ENCODE data around the gene DCHS2.

DCHS2 gene

DNA sequence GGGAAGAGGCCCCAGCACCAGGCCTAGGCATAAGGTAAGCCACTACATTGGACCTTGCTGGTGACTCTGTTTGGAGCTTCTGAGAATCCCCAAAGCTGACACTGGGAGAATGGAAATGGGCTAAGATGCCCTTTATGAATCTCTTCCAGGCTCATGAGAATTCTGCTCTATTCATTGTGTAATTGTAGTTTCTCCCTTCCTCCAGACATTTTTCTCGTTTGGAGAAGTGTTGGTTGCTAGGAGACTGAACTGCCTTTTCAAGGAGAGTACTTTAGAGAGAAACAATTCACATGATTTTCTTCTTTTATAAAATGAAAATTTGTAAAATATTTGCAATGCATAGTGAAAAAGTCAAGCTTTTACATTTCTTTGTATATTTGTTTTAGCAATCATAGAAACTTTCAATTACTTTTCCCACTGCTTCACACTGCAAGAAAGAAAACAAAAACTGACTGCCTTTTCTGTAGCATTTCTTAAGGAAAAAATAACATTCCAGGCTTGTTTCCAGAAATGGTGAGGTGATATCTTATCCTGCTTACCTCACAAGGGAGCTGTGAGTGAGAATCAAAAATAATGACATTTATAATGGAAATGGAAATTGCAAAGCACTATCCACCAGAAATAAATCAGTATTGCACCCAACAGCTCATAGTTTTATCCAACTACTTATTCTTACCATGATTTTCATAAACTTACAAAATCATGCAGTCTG, 24.9 kb upstream of the DCHS2 start:
- Histone ChIP-seq H3K9me3 (ENCODE audit: control insufficient read depth, low read length) (peaks cover 4% of the 10 kb centered on the region), H3K4me3 (ENCODE audit: low read length) (no peak overlapping the region), H3K9ac (ENCODE audit: low read length) (no peak overlapping the region), H3K27me3 (replicated peaks; ENCODE audit: control insufficient read depth, insufficient read depth, low read length) (peaks cover 57% of the 10 kb centered on the region), H3K36me3 (ENCODE audit: control insufficient read depth, insufficient read depth, low read length, severe bottlenecking) (no peaks in the 10 kb centered on the region), H3K4me1 (ENCODE audit: control insufficient read depth, insufficient read depth, low read length) (no peaks in the 10 kb centered on the region)
- DNase-seq (ENCODE audit: low read depth) = no peak

DNA sequence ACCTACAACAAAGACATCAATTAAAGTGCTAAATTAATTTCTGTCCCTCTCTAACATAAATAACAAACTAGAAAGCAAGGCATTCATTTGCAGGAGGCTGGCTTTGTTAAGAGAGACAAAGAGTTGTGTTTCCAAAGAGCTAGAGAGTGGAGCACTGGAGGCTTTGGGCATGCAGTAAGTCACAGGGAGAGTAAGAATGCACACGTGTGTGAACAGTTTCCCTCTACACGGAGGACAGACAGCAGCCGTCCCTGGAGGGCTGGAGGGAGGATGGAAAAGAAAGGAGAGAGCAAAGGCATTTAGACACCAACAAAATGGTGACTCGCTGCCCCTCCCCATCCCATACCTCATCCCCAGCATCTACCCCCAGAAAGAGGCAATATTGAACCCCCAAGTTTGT, 20.4 kb upstream of the DCHS2 start:
- peaks cover 4% of the 10 kb centered on the region for H3K9me3 ChIP-seq (ENCODE audit: control insufficient read depth, low read length)
- no peaks in the 10 kb centered on the region for H3K36me3 ChIP-seq (ENCODE audit: control insufficient read depth, insufficient read depth, low read length, severe bottlenecking)
- H3K4me3 ChIP-seq (ENCODE audit: low read length) = no peak overlapping the region
- no peak for DNase-seq (ENCODE audit: low read depth)
- no peaks in the 10 kb centered on the region for H3K4me1 ChIP-seq (ENCODE audit: control insufficient read depth, insufficient read depth, low read length)
- peaks cover 37% of the 10 kb centered on the region for H3K27me3 ChIP-seq (replicated peaks; ENCODE audit: control insufficient read depth, insufficient read depth, low read length)
- H3K9ac ChIP-seq (ENCODE audit: low read length) = no peak overlapping the region

DNA sequence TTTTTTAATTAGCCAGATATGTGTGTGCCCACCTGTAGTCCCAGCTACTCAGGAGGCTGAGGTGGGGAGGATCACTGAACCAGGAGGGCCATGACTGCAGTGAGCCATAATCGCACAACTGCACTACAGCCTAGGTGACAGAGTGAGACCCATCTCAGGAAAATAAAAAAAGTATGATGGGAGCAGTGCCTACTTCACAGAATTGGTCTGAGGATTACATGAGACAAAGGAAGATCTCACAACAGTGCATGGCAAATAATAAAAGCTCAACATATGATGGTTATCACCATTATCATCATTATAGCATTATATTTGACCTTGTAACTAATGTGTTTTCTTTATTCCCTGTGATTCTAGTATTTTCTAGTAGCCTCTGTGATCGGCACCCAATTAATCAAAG, 19.9 kb upstream of the DCHS2 start:
- H3K36me3 ChIP-seq (ENCODE audit: control insufficient read depth, insufficient read depth, low read length, severe bottlenecking) = no peaks in the 10 kb centered on the region
- H3K9ac ChIP-seq (ENCODE audit: low read length) = no peak overlapping the region
- DNase-seq (ENCODE audit: low read depth) = no peak
- H3K4me1 ChIP-seq (ENCODE audit: control insufficient read depth, insufficient read depth, low read length) = no peaks in the 10 kb centered on the region
- no peak overlapping the region for H3K4me3 ChIP-seq (ENCODE audit: low read length)
- peaks cover 4% of the 10 kb centered on the region for H3K9me3 ChIP-seq (ENCODE audit: control insufficient read depth, low read length)
- H3K27me3 ChIP-seq (replicated peaks; ENCODE audit: control insufficient read depth, insufficient read depth, low read length) = peaks cover 32% of the 10 kb centered on the region

DNA sequence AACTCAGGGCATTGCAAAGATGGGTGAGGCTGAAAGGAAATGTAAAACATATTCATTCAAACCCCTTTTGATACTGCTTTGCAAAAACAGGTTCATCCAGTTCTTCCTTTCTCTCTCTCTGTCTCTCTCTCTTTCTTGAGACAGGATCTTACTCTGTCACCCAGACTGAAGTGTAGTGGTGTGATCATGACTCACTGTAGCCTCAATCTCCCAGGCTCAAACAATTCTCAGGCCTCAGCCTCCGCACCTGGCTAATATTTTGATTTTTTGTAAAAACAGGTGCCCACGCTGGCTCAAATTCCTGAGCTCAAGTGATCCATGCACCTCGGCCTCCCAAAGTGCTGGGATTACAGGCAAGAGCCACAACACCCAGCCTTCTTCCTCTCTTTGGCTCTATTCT, 15.6 kb upstream of the DCHS2 start:
- no peaks in the 10 kb centered on the region for H3K9me3 ChIP-seq (ENCODE audit: control insufficient read depth, low read length)
- no peak overlapping the region for H3K4me3 ChIP-seq (ENCODE audit: low read length)
- no peaks in the 10 kb centered on the region for H3K36me3 ChIP-seq (ENCODE audit: control insufficient read depth, insufficient read depth, low read length, severe bottlenecking)
- no peak for DNase-seq (ENCODE audit: low read depth)
- no peak overlapping the region for H3K9ac ChIP-seq (ENCODE audit: low read length)
- no peaks in the 10 kb centered on the region for H3K4me1 ChIP-seq (ENCODE audit: control insufficient read depth, insufficient read depth, low read length)
- H3K27me3 ChIP-seq (replicated peaks; ENCODE audit: control insufficient read depth, insufficient read depth, low read length) = peaks cover 16% of the 10 kb centered on the region

DNA sequence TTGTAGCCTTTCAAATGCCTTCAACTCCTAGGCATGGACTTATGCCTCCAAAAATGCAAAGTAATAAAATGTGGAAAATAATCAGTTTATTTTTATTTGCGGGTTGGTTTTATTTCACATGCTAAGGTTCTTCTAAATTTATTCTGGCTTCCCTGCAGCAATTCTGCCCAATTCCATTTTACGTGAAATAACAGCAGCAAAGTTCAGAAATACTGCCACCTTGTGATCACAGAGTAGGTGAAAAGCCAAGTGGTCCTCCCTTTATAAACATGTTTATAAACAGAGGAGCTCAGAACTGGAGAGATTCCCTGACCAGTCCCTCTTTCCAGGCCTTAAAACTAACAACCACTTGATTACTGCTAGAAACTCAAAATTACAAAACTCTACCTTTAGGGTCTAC, 14.7 kb upstream of the DCHS2 start:
- Histone ChIP-seq H3K9me3 (ENCODE audit: control insufficient read depth, low read length) (no peaks in the 10 kb centered on the region), H3K9ac (ENCODE audit: low read length) (no peak overlapping the region), H3K27me3 (replicated peaks; ENCODE audit: control insufficient read depth, insufficient read depth, low read length) (peaks cover 19% of the 10 kb centered on the region), H3K36me3 (ENCODE audit: control insufficient read depth, insufficient read depth, low read length, severe bottlenecking) (no peaks in the 10 kb centered on the region), H3K4me3 (ENCODE audit: low read length) (no peak overlapping the region), H3K4me1 (ENCODE audit: control insufficient read depth, insufficient read depth, low read length) (no peaks in the 10 kb centered on the region)
- DNase-seq (ENCODE audit: low read depth) = peak; percentile 74

DNA sequence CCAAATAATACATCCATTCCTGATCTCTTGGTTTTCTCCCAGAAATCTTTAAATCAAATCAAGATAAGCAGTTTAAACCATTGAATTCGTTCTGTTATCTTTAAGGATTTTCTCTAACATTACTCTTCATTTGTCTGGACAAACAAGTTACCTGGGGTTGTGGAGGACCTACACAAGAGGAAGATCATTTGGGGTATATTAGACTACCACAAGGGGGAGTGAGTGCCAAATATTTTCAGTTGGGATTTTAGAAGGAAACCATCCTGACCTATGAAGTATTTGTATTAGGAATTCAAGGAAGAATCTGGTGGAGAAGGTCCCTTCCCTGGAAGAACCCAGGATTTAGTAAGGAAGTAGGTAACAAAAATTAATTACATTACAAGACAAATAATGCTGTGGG, 12.0 kb upstream of the DCHS2 start:
- DNase-seq (ENCODE audit: low read depth) = peak; percentile 19
- no peaks in the 10 kb centered on the region for H3K9me3 ChIP-seq (ENCODE audit: control insufficient read depth, low read length)
- no peaks in the 10 kb centered on the region for H3K36me3 ChIP-seq (ENCODE audit: control insufficient read depth, insufficient read depth, low read length, severe bottlenecking)
- H3K27me3 ChIP-seq (replicated peaks; ENCODE audit: control insufficient read depth, insufficient read depth, low read length) = peaks cover 32% of the 10 kb centered on the region
- H3K4me1 ChIP-seq (ENCODE audit: control insufficient read depth, insufficient read depth, low read length) = no peaks in the 10 kb centered on the region
- H3K4me3 ChIP-seq (ENCODE audit: low read length) = no peak overlapping the region
- no peak overlapping the region for H3K9ac ChIP-seq (ENCODE audit: low read length)

DNA sequence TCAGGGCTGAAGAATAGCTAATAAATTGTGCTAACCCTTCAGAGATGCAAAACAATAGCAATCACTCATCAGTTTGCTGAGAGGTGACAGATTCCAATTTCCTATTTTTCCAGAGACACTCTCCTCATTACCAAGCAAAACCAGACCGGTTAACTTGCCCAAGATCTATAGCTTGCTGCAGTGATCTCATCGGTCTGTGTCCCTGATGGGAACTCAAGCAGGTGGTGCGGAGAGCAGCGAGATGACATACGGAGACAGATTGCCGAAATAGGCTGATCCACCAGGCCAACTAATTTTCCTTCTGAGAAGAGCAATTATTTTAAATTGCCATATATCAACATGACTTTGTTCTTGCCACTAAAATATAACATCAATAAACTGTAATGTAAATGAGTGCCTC, 10.5 kb upstream of the DCHS2 start:
- no peaks in the 10 kb centered on the region for H3K9me3 ChIP-seq (ENCODE audit: control insufficient read depth, low read length)
- DNase-seq (ENCODE audit: low read depth) = no peak
- no peaks in the 10 kb centered on the region for H3K4me1 ChIP-seq (ENCODE audit: control insufficient read depth, insufficient read depth, low read length)
- no peaks in the 10 kb centered on the region for H3K36me3 ChIP-seq (ENCODE audit: control insufficient read depth, insufficient read depth, low read length, severe bottlenecking)
- peaks cover 34% of the 10 kb centered on the region for H3K27me3 ChIP-seq (replicated peaks; ENCODE audit: control insufficient read depth, insufficient read depth, low read length)
- H3K9ac ChIP-seq (ENCODE audit: low read length) = no peak overlapping the region
- H3K4me3 ChIP-seq (ENCODE audit: low read length) = no peak overlapping the region

DNA sequence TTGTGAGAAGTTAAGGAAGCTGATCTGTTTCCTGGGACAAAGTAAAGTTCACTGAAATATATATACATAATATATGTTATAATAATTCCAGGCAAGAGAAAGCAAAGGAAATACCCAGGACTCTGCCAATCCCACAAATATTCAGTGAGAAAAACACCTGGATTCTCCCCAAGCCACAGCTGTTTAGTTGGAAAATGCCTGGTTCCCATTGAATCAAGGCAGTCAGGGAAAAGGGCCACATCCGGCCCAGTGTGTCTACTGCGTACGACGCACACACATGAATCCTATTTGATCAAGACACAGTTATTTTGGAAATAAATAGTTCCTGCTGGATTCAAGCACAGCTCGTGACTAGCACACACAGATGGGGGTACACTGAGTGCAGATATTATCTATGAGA, 6.3 kb upstream of the DCHS2 start:
- Histone ChIP-seq H3K9ac (ENCODE audit: low read length) (no peak overlapping the region), H3K4me3 (ENCODE audit: low read length) (no peak overlapping the region), H3K36me3 (ENCODE audit: control insufficient read depth, insufficient read depth, low read length, severe bottlenecking) (no peaks in the 10 kb centered on the region), H3K27me3 (replicated peaks; ENCODE audit: control insufficient read depth, insufficient read depth, low read length) (peaks cover 41% of the 10 kb centered on the region), H3K4me1 (ENCODE audit: control insufficient read depth, insufficient read depth, low read length) (no peaks in the 10 kb centered on the region), H3K9me3 (ENCODE audit: control insufficient read depth, low read length) (no peaks in the 10 kb centered on the region)
- DNase-seq (ENCODE audit: low read depth) = no peak

DNA sequence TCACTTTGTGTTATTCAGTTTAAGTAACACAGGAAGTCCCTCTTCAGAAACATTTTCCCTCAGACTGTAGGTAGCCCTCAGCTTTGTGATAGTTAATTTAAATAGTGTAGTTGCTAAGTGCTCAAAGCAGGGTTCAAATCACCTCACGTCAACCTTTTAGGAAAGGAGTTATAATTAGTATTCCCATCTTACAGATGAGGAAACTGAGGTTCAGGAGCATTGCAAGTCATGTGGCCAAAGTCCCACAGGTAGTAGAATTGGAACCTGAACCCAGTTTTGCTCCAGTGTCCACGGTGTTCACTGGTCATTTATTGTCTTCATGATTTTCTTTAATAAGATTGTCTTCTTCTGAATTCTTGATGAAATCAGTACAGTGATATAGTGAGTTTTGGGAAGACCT, 4.3 kb upstream of the DCHS2 start:
- Histone ChIP-seq H3K9me3 (ENCODE audit: control insufficient read depth, low read length) (no peaks in the 10 kb centered on the region), H3K4me1 (ENCODE audit: control insufficient read depth, insufficient read depth, low read length) (peaks cover 5% of the 10 kb centered on the region), H3K36me3 (ENCODE audit: control insufficient read depth, insufficient read depth, low read length, severe bottlenecking) (no peaks in the 10 kb centered on the region), H3K9ac (ENCODE audit: low read length) (no peak overlapping the region), H3K4me3 (ENCODE audit: low read length) (no peak overlapping the region), H3K27me3 (replicated peaks; ENCODE audit: control insufficient read depth, insufficient read depth, low read length) (peaks cover 48% of the 10 kb centered on the region)
- no peak for DNase-seq (ENCODE audit: low read depth)

DNA sequence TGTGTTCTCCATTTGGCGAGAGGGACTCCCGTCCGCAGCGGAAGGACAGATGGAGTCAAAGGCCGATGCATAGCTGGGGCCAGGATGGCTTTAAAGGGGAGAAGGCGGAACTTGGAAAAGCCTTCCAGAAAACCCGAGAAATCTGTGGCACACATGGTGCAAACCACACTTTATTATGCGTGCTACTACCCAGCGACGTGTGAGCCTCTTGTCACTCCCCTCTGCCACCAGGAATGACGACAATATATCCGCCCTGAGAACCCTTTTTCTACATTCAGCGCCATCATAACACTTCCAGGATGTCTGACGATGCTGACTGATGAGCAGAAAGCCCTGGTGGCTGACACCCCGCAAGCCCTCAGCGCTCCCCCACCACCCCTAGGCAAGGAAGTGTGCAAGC, 689 bp upstream of the DCHS2 start:
- H3K9me3 ChIP-seq (ENCODE audit: control insufficient read depth, low read length) = no peaks in the 10 kb centered on the region
- no peaks in the 10 kb centered on the region for H3K36me3 ChIP-seq (ENCODE audit: control insufficient read depth, insufficient read depth, low read length, severe bottlenecking)
- no peak overlapping the region for H3K4me3 ChIP-seq (ENCODE audit: low read length)
- H3K9ac ChIP-seq (ENCODE audit: low read length) = no peak overlapping the region
- DNase-seq (ENCODE audit: low read depth) = no peak
- peaks cover 62% of the 10 kb centered on the region for H3K27me3 ChIP-seq (replicated peaks; ENCODE audit: control insufficient read depth, insufficient read depth, low read length)
- H3K4me1 ChIP-seq (ENCODE audit: control insufficient read depth, insufficient read depth, low read length) = peaks cover 5% of the 10 kb centered on the region

DNA sequence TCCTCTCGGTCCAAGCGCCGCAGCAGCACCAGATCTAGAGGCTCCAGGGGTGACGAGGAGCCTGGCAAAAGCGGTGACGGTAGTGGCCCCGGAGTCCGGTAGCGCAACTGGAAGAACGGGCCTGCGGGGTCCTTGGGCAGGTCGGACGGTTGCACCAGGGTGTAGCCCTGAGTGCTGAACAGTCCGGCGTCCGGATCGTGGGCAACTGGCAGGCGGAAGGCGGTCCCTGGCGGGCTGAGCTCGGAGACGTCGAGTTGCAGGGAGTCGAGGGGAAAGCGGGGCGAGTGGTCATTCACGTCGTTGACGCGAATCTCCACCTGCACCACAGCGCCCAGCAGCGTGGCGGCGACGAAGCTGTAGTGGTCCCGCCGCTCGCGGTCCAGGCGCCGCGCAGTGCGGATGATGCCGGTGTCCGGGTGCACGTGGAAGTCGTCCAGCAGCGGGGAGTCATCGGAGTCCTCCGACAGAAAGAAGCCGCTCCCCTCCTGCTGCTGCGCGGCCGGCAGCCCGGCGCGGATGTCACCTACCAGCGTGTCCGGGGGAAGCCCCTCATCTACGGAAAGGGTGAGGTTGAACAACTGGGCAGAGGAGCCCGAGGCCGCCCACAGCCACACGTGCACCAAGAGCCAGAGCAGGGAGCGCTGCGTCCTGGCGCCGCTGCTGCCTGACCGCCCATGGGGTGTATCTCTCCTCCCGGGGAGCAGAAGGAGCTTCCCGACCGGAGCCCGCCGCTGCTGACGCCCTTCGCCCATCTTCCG, 837 bp downstream of the DCHS2 start:
- Histone ChIP-seq H3K9me3 (ENCODE audit: control insufficient read depth, low read length) (no peaks in the 10 kb centered on the region), H3K36me3 (ENCODE audit: control insufficient read depth, insufficient read depth, low read length, severe bottlenecking) (no peaks in the 10 kb centered on the region), H3K27me3 (replicated peaks; ENCODE audit: control insufficient read depth, insufficient read depth, low read length) (peaks cover 68% of the 10 kb centered on the region), H3K4me1 (ENCODE audit: control insufficient read depth, insufficient read depth, low read length) (peaks cover 5% of the 10 kb centered on the region), H3K9ac (ENCODE audit: low read length) (no peak overlapping the region), H3K4me3 (ENCODE audit: low read length) (peak overlapping the region; percentile 58)
- DNase-seq (ENCODE audit: low read depth) = no peak
